Colon (tissue), 2 donors: ENCODE data around the gene NPAS3.

Experiments used
- FAIRE-seq: peaks from 2 replicates; lab custom pipeline; 2012; peaks lifted over from hg19 to GRCh38; lab: Jason Lieb, UNC
- donor health status: control.
- donor health status: control.

Gene NPAS3

DNA sequence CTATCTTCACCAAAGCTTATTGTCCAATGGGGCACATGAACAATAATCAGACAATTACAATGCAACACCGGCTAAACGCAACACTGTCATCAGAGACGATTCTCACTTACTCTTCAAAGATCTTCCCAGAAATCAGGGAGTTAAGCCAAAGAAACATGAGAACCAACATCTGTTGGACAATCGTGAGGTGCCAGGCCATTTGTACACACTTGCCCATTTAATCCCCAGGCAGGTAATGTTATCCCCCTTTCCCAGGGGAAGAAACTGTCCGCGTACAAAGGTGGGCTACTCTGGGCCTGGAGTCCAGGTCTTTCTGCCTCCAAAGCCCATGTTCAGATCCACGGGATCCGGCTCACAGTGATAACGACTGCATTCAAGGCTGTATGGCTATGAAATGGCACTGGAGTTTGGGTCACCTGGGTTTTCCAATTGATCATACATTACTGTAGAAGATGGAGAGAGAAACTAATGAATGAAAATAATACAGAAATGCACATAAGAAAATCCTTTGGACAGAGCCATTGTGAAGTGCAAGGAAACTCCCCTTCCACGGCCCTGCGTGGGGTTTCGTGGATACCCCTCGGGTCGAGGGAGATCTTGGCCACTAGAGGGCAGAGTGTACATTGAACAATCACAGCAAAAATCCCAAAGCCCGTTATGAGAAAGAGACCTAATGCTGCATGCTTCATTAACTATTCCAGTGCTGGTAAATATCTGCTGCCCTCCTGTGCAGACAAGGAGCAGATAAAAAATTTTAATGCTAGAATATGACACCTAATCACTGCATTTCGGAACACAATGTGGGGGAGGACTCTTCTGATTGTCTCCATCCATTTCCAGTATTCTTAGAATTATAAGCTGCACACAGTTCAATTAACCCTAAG is 900.8 kb downstream of the NPAS3 start:
- FAIRE-seq = no peak

DNA sequence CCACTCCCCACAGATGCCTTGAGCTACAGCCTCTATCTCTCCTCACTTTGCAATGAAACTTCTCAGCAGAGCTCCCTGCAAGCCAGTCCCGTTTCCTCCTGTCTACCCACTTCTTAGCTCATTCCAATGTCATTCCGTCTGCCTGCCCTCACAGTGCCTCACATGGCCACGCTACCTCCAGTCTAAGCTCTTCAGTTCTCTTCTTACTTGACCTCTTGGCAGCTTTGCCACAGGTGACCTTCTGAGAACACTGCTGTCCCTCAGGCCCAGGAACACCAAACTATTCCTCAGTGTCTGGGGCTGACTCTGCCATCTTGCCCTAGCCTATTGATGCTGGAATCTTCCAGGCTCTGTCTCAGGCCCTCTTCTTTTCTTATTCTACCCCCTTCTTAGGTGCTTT is 902.1 kb downstream of the NPAS3 start:
- no peak for FAIRE-seq

DNA sequence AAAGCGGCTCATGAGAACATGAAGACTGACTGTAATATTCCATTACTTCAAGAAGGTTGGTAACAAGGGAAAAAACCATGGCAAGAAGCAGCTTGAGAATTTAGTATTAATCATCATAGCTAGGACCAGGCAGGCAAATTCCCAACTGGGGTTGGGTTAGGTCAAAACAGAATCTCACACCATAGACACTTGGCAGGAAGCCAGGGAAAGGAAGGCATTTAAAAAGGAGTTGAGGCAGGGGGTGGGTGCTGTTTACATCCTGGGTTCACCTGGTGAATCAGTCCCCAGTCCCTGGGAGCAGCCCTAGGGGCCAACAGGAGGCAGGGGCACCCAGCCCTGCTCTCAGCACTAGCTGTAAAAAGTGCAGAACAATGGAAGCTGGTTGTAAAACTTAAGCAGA is 903.6 kb downstream of the NPAS3 start:
- FAIRE-seq = no peak

DNA sequence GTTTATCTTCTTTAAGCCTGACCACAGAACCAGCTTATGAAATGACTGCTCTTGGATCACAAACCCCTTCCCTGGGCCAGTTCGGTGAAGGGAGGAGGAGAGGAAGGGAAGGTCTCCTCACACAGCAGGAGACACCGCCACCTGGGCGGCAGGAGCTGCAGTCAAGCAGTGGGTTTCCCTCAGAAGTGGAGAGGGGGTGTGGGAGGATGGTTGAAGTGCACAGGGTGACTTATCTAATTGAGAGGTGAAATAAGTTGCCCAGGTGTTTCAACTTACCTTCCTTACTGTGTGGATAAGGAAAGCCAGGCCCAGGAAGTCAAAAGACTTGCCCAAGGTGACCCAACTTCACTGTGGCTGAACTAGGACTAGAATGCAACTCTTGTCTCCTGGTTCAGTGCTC is 905.4 kb downstream of the NPAS3 start:
- no peak for FAIRE-seq

DNA sequence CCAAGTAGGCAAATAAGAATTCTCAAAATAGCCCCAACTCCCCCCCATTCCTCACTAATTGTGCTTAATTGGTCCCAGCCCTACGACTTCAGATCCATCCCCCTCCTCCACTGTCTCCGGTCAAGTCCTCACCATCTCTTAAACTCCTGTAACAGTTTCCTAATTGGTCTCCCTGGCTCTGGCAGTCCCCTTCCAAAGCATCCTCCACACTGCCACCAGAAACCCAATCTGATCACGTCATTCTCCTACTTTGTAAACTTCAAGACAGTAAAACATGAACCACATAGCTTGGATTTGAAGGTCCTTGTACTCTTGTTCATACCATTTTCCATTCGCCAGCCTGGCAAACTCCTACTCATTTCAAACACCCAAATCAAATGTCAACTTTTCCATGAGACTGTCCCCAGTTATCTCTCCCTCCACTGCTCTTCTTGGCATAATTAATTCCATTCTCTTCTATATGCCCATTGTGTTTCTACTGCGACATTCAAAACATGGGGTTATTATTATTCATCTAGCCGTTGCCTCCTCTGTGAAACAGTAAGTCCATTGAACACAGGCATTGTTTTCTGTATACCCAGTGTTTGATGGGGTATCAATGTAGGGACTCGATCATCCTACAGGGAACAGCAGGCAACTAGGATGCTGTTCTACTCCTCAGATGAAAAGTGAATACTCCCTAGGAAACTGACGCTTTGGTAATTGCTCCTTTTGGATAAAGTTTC is 907.6 kb downstream of the NPAS3 start:
- FAIRE-seq = no peak

DNA sequence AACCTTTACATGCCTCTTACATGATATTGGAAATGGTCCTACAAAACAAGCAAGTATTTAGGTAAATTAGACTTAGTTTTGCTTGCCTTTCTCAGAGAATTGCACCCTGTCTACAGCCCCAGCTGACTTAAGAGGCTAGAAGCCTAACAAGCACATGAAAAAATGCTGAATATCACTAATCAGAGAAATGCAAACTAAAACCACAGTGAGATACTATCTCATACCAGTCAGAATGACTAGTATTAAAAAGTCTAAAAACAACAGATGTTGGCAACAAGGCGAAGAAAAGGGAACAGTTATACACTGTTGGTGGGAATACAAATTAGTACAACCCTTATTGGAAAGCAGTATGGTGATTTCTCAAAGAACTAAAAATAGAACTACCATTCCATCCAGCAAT is 908.4 kb downstream of the NPAS3 start:
- no peak for FAIRE-seq

DNA sequence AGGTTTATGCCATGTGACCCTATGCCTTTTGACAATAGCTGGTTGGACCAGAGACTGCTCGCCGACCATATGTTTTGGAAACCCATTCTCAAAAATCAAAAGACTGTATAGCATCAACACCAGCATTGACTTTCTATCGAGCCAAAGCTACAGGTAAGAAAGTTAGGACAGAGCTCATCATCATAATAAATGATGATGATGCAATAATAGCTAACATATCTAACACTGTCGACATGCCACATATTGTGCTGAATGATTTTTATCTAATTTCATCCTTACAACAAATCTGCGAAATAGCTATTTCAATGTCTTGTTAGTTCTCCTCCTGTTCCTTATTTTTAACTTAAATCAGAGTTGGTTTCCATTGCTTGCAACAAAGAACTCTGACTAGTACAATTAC is 909.3 kb downstream of the NPAS3 start:
- FAIRE-seq = no peak

DNA sequence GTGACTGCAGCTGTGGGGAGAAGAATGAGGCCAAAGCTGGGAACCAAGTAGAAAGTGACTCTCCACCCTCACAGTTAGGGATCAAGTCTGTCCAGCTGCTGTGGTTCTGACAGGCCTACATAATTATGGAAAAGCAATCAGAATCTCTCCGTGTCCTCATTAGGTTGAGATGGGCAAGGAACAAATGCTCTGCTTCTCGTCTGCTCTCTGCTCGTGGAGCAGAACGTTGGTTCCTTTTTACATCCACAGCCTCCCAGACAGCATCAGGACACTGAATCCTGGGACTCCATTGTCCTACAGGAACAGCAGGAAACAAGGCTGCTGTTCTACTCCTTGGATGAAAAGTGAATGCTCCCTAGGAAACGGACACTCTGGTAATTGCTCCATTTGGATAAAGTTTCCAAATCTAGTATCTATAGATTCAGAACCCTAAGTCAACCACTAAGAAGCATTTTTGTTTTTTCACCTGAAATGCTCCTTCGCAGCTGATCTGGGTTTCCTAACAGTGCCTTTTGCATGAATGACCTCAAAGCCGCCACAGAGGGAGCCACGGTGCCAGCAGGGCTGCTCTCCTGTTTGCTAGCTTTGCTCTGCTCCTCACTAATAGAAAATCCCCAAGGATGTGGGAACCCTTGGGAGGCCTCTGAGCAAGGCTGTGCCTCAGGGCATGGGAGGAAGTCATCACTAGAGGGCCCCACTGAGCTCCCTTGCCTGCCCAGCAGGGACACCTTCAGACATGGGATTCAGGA is 910.2 kb downstream of the NPAS3 start:
- FAIRE-seq = no peak

DNA sequence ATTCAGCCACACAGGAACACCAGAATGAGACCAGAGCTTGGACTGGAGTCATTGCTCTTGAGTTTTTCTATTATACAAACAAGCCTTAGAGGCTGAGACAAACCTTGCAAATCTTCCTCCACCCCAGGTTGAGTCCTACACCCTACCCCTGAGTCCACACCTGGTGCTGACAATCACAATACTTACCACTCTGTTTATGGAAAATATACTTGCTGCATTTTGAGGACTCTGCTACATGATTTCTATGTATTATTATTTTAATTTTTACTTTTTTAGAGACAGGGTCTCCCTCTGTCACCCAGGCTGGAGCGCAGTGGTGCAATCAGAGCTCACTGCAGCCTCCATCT is 910.7 kb downstream of the NPAS3 start:
- no peak for FAIRE-seq

DNA sequence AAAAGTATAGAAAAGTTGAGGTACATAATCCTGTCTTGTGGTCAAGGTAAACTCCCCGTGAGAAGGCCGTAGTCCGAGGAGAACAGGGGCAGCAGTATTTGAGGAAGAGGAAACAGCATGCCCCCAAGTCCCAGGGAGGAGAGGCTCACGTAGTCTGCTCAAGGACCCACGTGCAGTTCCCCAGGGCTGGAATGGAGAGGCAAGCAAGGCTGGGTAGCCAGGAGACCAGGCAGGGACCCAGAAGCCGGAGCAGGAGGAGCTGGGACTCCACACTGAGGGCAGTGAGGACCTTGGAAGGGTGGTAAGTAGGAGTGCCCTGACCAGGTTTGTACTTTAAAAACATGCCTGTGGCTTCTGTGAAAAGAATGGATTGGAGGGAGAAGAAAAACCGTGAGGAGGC is 912.1 kb downstream of the NPAS3 start:
- FAIRE-seq = no peak

DNA sequence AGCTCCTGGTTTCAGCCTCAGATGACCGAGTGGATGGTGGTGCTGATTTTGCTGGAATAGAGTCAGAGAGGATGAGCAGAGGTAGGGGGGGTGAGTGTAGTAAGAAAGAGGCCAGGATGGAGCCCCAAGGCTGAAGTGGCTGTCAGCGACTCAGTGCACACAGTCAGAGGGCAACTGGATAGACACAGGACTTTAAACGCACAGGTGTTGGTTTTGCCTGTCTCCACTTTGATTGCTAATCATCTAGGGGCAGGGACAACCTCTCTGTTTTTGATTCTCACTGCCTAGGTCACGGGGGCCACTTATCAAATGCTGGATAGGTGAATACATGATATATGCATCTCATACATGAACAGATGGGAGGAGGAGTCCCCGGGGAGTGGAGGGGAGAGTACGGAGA is 912.7 kb downstream of the NPAS3 start:
- no peak for FAIRE-seq

DNA sequence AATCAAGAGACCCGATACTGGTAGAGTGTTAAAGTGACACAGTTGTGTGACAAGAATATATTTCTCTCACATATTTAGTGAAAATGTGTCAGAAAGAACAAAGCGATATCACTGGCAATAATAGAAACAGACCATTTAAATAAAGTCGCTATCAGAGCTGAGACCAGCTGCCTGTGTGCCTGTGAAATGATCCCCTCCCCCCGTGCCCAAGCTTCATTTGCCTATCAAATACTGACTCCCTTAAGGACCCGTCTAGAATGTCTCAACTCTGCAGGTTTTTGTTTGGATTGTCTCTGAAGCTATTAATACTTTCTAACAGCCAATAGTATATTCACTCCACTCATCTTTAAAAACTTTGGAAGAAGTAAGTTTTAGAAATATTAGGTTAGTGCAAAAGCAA is 913.3 kb downstream of the NPAS3 start:
- no peak for FAIRE-seq
